SK-N-SH (cell line): ENCODE measurements around the gene UBR2.

Source experiments
- CTCF ChIP-seq: fragments of 200-600 bp; sonication (generic); IDR thresholded peaks from 2 replicates; pipeline ENCODE4 v1.6.1; 2017; ENCODE audit warnings: antibody characterized with exemption, mild to moderate bottlenecking, moderate library complexity
- EP300 ChIP-seq, 2 experiments: IDR thresholded peaks; 2 replicates each; pipeline versions ENCODE4 v1.4.0 to v1.6.1; 2012; ENCODE audit warnings: borderline replicate concordance in 1 of 2, low read depth in 1 of 2, low read length in 1 of 2
- EZH2phosphoT487 ChIP-seq: fragments of 200-600 bp; sonication (generic); IDR thresholded peaks from 2 replicates; pipeline ENCODE4 v1.6.1; 2017; ENCODE audit warnings: low read depth, mixed run types, mild to moderate bottlenecking, antibody characterized with exemption, moderate library complexity, borderline replicate concordance
- FOXM1 ChIP-seq: IDR thresholded peaks from 2 replicates; pipeline ENCODE4 v1.4.0; 2012; ENCODE audit warnings: low read depth, mild to moderate bottlenecking
- JUND ChIP-seq: IDR thresholded peaks from 2 replicates; pipeline ENCODE4 v1.4.0; 2012
- NFIC ChIP-seq: IDR thresholded peaks from 2 replicates; pipeline ENCODE4 v1.4.0; 2012; ENCODE audit warnings: borderline replicate concordance
- NRF1 ChIP-seq: IDR thresholded peaks from 2 replicates; pipeline ENCODE4 v1.6.1; 2012; ENCODE audit warnings: low read depth, mild to moderate bottlenecking, low read length
- TAF1 ChIP-seq: IDR thresholded peaks from 2 replicates; pipeline ENCODE4 v1.6.1; 2012; ENCODE audit warnings: low read depth, mild to moderate bottlenecking, low read length, moderate library complexity, borderline replicate concordance
- TCF12 ChIP-seq: IDR thresholded peaks from 2 replicates; pipeline ENCODE4 v1.4.0; 2012
- TEAD4 ChIP-seq: IDR thresholded peaks from 2 replicates; pipeline ENCODE4 v1.4.0; 2012; ENCODE audit warnings: mild to moderate bottlenecking, borderline replicate concordance; ENCODE audit not compliant: insufficient read depth
- TF ChIP-seq, protein P1 (sequence below): IDR thresholded peaks from 2 replicates; pipeline ENCODE4 v1.6.1; 2012; ENCODE audit warnings: mild to moderate bottlenecking, low read depth, low read length, moderate library complexity
- TF ChIP-seq, protein P2 (sequence below): IDR thresholded peaks from 2 replicates; pipeline ENCODE4 v1.4.0; 2012; ENCODE audit warnings: low read depth, borderline replicate concordance
- TF ChIP-seq, protein P3 (sequence below): IDR thresholded peaks from 2 replicates; pipeline ENCODE4 v1.4.0; 2012; ENCODE audit warnings: low read depth

- TF ChIP-seq, protein P1, sequence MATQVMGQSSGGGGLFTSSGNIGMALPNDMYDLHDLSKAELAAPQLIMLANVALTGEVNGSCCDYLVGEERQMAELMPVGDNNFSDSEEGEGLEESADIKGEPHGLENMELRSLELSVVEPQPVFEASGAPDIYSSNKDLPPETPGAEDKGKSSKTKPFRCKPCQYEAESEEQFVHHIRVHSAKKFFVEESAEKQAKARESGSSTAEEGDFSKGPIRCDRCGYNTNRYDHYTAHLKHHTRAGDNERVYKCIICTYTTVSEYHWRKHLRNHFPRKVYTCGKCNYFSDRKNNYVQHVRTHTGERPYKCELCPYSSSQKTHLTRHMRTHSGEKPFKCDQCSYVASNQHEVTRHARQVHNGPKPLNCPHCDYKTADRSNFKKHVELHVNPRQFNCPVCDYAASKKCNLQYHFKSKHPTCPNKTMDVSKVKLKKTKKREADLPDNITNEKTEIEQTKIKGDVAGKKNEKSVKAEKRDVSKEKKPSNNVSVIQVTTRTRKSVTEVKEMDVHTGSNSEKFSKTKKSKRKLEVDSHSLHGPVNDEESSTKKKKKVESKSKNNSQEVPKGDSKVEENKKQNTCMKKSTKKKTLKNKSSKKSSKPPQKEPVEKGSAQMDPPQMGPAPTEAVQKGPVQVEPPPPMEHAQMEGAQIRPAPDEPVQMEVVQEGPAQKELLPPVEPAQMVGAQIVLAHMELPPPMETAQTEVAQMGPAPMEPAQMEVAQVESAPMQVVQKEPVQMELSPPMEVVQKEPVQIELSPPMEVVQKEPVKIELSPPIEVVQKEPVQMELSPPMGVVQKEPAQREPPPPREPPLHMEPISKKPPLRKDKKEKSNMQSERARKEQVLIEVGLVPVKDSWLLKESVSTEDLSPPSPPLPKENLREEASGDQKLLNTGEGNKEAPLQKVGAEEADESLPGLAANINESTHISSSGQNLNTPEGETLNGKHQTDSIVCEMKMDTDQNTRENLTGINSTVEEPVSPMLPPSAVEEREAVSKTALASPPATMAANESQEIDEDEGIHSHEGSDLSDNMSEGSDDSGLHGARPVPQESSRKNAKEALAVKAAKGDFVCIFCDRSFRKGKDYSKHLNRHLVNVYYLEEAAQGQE, result no peak
- TF ChIP-seq CTCF (no peak), EZH2phosphoT487 (no peak), FOXM1 (no peak), TEAD4 (no peak), TAF1 (no peak), NRF1 (no peak), EP300 (IDR thresholded peaks at IDR 0.05; ENCODE audit: borderline replicate concordance in 1 of 2, low read depth in 1 of 2, low read length in 1 of 2) (no peak), JUND (no peak), TCF12 (no peak), NFIC (no peak)
- TF ChIP-seq, protein P2, sequence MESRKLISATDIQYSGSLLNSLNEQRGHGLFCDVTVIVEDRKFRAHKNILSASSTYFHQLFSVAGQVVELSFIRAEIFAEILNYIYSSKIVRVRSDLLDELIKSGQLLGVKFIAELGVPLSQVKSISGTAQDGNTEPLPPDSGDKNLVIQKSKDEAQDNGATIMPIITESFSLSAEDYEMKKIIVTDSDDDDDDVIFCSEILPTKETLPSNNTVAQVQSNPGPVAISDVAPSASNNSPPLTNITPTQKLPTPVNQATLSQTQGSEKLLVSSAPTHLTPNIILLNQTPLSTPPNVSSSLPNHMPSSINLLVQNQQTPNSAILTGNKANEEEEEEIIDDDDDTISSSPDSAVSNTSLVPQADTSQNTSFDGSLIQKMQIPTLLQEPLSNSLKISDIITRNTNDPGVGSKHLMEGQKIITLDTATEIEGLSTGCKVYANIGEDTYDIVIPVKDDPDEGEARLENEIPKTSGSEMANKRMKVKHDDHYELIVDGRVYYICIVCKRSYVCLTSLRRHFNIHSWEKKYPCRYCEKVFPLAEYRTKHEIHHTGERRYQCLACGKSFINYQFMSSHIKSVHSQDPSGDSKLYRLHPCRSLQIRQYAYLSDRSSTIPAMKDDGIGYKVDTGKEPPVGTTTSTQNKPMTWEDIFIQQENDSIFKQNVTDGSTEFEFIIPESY, result no peak
- TF ChIP-seq, protein P3, sequence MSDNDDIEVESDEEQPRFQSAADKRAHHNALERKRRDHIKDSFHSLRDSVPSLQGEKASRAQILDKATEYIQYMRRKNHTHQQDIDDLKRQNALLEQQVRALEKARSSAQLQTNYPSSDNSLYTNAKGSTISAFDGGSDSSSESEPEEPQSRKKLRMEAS, result no peak
Measured at GRCh38 chr6:42628604-42629003, 64.8 kb downstream of the UBR2 start.
